SU-DHL-6 (cell line): ENCODE data around the gene GFER.

Source experiments
- H2AFZ ChIP-seq: fragments of 200-600 bp; sonication (generic); 2 replicates; pipeline ENCODE4 v1.6.1; 2014; ENCODE audit warnings: low read depth, mild to moderate bottlenecking, moderate library complexity, mixed read lengths, antibody characterized with exemption, low read length; ENCODE audit not compliant: severe bottlenecking
- H3F3A ChIP-seq: fragments of 200-600 bp; shearing (Covaris generic); 2 replicates; pipeline ENCODE4 v1.6.0; 2016; ENCODE audit warnings: antibody characterized with exemption, mild to moderate bottlenecking; ENCODE audit not compliant: insufficient read depth
- H3K27ac ChIP-seq: fragments of 200-600 bp; sonication (generic); 2 replicates; pipeline ENCODE4 v1.5.1; 2016; ENCODE audit warnings: low read depth, mild to moderate bottlenecking, low read length, moderate library complexity, mixed read lengths
- H3K27me3 ChIP-seq: fragments of 200-600 bp; sonication (generic), shearing (Covaris generic); 2 replicates; pipeline ENCODE4 v1.6.0; 2014; ENCODE audit warnings: mild to moderate bottlenecking, low read length
- H3K36me3 ChIP-seq: fragments of 200-600 bp; sonication (generic); 2 replicates; pipeline ENCODE4 v1.6.1; 2014; ENCODE audit warnings: mild to moderate bottlenecking, low read length, mixed read lengths
- H3K4me2 ChIP-seq: fragments of 300-600, 200-600 bp; shearing (Covaris generic), sonication (generic); 2 replicates; pipeline ENCODE4 v1.6.0; 2014; ENCODE audit warnings: low read length, low read depth, mild to moderate bottlenecking; ENCODE audit not compliant: poor library complexity, severe bottlenecking
- H3K4me3 ChIP-seq: fragments of 200-600 bp; sonication (generic); 2 replicates; pipeline ENCODE4 v1.5.1; 2014; ENCODE audit warnings: antibody characterized with exemption, low read length, mild to moderate bottlenecking, mixed read lengths; ENCODE audit not compliant: insufficient read depth, poor library complexity, severe bottlenecking
- H3K79me2 ChIP-seq: fragments of 200-600 bp; sonication (generic); 2 replicates; pipeline ENCODE4 v1.6.1; 2014; ENCODE audit warnings: mild to moderate bottlenecking, low read length, moderate library complexity; ENCODE audit not compliant: insufficient read depth
- H3K9ac ChIP-seq: fragments of 200-600 bp; sonication (generic); 2 replicates; pipeline ENCODE4 v1.7.0; 2014; ENCODE audit warnings: mild to moderate bottlenecking, low read length
- H3K9me2 ChIP-seq: fragments of 200-600 bp; sonication (generic); replicated peaks from 2 replicates; pipeline ENCODE4 v1.6.1; 2014; ENCODE audit warnings: low read length; ENCODE audit not compliant: insufficient read depth
- H3K9me3 ChIP-seq: fragments of 200-600 bp; sonication (generic); 2 replicates; pipeline ENCODE4 v1.6.1; 2014; ENCODE audit warnings: low read length, mixed read lengths; ENCODE audit not compliant: insufficient read depth
- H4K20me1 ChIP-seq: fragments of 200-600 bp; sonication (generic); 2 replicates; pipeline ENCODE4 v1.6.1; 2014; ENCODE audit warnings: low read depth, mild to moderate bottlenecking, antibody characterized with exemption, low read length, moderate library complexity, mixed read lengths
- EZH2phosphoT487 ChIP-seq: fragments of 200-600 bp; sonication (generic), shearing (Covaris generic); conservative IDR thresholded peaks from 2 replicates; pipeline ENCODE4 v1.6.1; 2018; ENCODE audit warnings: mild to moderate bottlenecking, antibody characterized with exemption, low read length, moderate library complexity, mixed read lengths
- TF ChIP-seq, protein P1 (sequence below): fragments of 200-600 bp; sonication (generic); IDR thresholded peaks from one replicate; pipeline ENCODE4 v1.5.1; 2017; ENCODE audit warnings: antibody characterized with exemption, mild to moderate bottlenecking, low read length, moderate library complexity; ENCODE audit not compliant: insufficient read depth, poor library complexity, severe bottlenecking

The GFER gene

DNA sequence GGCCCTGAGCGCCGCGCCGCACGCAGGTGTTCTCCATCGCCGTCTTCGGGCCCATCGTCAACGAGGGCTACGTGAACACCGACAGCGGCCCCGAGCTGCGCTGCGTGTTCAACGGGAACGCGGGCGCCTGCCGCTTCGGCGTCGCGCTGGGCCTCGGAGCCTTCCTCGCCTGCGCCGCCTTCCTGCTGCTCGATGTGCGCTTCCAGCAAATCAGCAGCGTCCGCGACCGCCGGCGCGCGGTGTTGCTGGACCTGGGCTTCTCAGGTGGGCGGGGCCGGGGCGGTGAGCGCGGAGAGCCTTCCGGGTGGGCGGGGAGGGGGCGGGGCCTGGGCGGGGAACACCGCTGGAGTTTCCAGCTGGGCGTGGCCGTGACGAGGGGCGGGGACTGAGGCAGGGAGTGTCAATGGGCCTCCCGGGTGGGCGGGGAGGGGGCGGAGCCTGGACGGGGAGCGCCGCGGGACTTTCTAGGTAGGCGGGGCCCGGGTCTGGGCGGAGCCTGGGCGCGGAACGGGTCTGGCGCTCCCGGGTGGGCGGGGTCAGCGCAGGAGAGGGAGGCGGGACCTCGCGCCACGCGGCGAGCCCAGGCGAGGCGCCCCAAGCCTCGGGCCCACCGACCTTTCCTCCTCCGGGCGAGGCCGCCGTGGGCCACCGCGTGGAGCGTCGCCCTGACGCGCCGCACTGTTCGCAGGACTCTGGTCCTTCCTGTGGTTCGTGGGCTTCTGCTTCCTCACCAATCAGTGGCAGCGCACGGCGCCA is 8.1 kb downstream of the GFER start:
- no peaks in the 10 kb centered on the region for H3K79me2 ChIP-seq
- TF ChIP-seq, protein P1, sequence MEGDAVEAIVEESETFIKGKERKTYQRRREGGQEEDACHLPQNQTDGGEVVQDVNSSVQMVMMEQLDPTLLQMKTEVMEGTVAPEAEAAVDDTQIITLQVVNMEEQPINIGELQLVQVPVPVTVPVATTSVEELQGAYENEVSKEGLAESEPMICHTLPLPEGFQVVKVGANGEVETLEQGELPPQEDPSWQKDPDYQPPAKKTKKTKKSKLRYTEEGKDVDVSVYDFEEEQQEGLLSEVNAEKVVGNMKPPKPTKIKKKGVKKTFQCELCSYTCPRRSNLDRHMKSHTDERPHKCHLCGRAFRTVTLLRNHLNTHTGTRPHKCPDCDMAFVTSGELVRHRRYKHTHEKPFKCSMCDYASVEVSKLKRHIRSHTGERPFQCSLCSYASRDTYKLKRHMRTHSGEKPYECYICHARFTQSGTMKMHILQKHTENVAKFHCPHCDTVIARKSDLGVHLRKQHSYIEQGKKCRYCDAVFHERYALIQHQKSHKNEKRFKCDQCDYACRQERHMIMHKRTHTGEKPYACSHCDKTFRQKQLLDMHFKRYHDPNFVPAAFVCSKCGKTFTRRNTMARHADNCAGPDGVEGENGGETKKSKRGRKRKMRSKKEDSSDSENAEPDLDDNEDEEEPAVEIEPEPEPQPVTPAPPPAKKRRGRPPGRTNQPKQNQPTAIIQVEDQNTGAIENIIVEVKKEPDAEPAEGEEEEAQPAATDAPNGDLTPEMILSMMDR, result no peak
- no peak for TF ChIP-seq EZH2phosphoT487
- H3K4me3 ChIP-seq, result no peak overlapping the region
- H4K20me1 ChIP-seq, result no peaks in the 10 kb centered on the region
- H3K27me3 ChIP-seq, result no peaks in the 10 kb centered on the region
- no peaks in the 10 kb centered on the region for H3K9me3 ChIP-seq
- H3K27ac ChIP-seq, result no peak overlapping the region
- H3K9ac ChIP-seq, result no peak overlapping the region
- H3K9me2 ChIP-seq, result no peaks in the 10 kb centered on the region
- H3K4me2 ChIP-seq, result no peak overlapping the region
- H2AFZ ChIP-seq, result no peak overlapping the region
- H3F3A ChIP-seq, result peaks cover 13% of the 10 kb centered on the region
- H3K36me3 ChIP-seq, result no peaks in the 10 kb centered on the region

DNA sequence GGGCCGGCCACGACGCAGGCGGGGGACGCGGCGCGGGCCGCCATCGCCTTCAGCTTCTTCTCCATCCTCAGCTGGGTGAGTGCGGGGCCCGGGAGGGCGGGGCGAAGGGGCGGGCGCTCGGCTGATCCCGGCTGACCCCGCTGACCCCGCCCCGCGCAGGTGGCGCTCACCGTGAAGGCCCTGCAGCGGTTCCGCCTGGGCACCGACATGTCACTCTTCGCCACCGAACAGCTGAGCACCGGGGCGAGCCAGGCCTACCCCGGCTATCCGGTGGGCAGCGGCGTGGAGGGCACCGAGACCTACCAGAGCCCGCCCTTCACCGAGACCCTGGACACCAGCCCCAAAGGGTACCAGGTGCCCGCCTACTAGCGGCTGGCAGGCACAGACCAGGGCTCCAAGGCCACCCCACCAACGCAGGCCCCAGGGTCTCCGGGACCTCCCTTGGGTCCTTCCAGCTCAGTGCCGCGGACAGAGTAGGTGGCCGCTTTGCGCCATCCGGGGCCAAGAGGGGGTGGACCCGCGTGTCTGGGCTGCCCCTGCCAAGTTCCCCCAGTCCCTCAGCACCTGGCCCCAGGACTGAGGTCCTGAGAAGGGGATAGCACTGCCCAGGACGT is 8.8 kb downstream of the GFER start:
- Histone ChIP-seq H3K79me2 (no peaks in the 10 kb centered on the region), H3K36me3 (no peaks in the 10 kb centered on the region), H4K20me1 (no peaks in the 10 kb centered on the region), H3K9ac (no peak overlapping the region), H3K4me2 (no peak overlapping the region), H3K4me3 (no peak overlapping the region), H3K9me3 (no peaks in the 10 kb centered on the region), H3K27ac (no peak overlapping the region), H3K27me3 (no peaks in the 10 kb centered on the region), H3K9me2 (no peaks in the 10 kb centered on the region), H2AFZ (no peak overlapping the region), H3F3A (peaks cover 13% of the 10 kb centered on the region)
- no peak for TF ChIP-seq EZH2phosphoT487
- TF ChIP-seq, protein P1, result no peak

DNA sequence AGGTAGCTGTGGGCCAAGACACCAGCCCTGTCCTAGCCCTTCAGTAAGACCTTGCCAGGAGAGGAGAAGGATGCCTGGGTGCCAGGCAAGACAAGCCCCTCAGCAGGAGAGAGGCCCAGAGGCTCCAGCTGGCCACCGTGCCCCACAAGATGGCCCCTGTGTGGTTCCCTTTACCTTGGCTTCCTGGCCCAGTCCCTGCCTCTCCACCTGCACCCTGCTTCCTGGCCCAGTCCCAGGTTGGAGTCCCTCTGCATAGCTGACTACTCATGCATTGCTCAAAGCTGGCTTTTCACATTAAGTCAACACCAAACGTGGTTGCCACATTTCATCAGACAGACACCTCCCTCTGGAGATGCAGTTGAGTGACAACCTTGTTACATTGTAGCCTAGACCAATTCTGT is 9.7 kb downstream of the GFER start:
- H3K36me3 ChIP-seq, result no peaks in the 10 kb centered on the region
- H3K9me3 ChIP-seq, result no peaks in the 10 kb centered on the region
- no peak overlapping the region for H2AFZ ChIP-seq
- H3F3A ChIP-seq, result peaks cover 13% of the 10 kb centered on the region
- no peak overlapping the region for H3K9ac ChIP-seq
- no peaks in the 10 kb centered on the region for H3K27me3 ChIP-seq
- H3K4me3 ChIP-seq, result no peak overlapping the region
- H4K20me1 ChIP-seq, result no peaks in the 10 kb centered on the region
- 0 out of 2 replicates have a peak overlapping the region, but pooled peaks have one; percentile 8 for H3K27ac ChIP-seq
- no peaks in the 10 kb centered on the region for H3K79me2 ChIP-seq
- TF ChIP-seq, protein P1, result no peak
- no peak for TF ChIP-seq EZH2phosphoT487
- H3K9me2 ChIP-seq, result no peaks in the 10 kb centered on the region
- H3K4me2 ChIP-seq, result no peak overlapping the region
